H1 (cell line): ENCODE measurements around the gene HOGA1. TPM values are rescaled to one million over a fixed set of nuclear protein-coding genes. Genes with fewer than 3 reads are reported as not detected.

Source experiments
- E2F6 ChIP-seq: IDR thresholded peaks from 2 replicates; pipeline ENCODE4 v1.6.1; 2012; ENCODE audit warnings: inconsistent platforms
- EGR1 ChIP-seq: IDR thresholded peaks from 2 replicates; pipeline ENCODE4 v1.6.1; 2011; ENCODE audit warnings: low read depth, low read length, borderline replicate concordance
- polyA plus RNA-seq, 7 experiments: library from polyadenylated mRNA; depleted of rRNA in 3 of 7; stranded (reverse) in 5 of 7; unstranded in 2 of 7; fragments of >200 nt in 5 of 7; fragments of 200-250 nt in 2 of 7; gene quantifications; 1 replicate in 5 of 7; 2 replicates in 1 of 7; 4 replicates in 1 of 7; pipeline versions ENCODE4 v1.2.1 to v1.2.3, GENCODE V29; 2011 to 2013; ENCODE audit warnings: missing spikeins in 2 of 7, mixed read lengths in 2 of 7
- total RNA-seq: library from RNA; stranded (reverse); fragmentation: NEBNext Ultra II Directional; extraction: Animal tissue kit (Norgen Biotek cat#: 25700); gene quantifications from 2 replicates; pipeline ENCODE4 v1.2.1, GENCODE V29; 2021

The HOGA1 gene
- total and polyA plus RNA-seq, 2 of the 8 experiments (the other 6 are each of a cell fraction or from before 2014, with no cell fraction given): 0.28 to 1.00 TPM

DNA sequence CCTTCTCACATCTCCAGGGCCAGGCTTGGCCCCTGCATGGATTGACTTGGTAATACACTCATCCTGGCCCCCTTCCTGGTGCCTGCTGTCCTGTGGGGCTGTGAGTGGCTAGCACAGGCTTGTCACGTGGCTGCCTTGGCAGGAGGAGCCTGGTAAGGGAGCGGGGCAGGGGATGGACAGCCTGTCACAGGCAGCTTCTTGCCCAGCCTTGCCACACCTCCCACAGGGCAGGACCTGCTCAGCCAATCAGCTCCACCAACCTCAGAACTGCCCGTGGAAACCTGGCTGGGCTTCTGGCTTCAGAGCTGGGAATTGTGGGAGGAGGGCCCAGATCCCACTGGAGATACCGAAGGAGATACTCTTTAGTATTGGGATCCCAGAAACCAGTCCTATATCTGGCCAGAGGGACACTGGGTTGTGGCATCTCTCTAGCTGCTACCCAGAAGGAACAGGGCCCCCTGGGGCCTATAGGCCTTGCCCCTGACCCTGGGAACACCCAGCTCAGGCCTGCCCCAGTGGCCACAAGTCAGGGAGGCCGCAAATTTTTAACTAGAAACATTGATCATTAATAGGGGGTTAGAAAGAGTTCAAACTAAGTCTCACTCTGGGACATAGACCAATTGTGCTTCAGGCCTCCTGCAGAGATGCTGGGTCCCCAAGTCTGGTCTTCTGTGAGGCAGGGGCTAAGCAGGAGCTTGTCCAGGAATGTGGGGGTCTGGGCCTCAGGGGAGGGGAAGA, at the start of gene HOGA1 (continued):
- no peak for TF ChIP-seq EGR1
- no peak for TF ChIP-seq E2F6
